Activated CD8-positive, alpha-beta memory T cell treated with anti-CD3 and anti-CD28 coated beads for 4 hours (primary cell): Measurements from ENCODE around the gene PGRMC2.

Experiments
- DNase-seq, 2 donors: peaks; one replicate each; pipeline ENCODE4 v3.0.0-alpha.2; 2020; ENCODE audit warnings: low read depth in 2 of 2

PGRMC2 gene, protein sequence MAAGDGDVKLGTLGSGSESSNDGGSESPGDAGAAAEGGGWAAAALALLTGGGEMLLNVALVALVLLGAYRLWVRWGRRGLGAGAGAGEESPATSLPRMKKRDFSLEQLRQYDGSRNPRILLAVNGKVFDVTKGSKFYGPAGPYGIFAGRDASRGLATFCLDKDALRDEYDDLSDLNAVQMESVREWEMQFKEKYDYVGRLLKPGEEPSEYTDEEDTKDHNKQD

GRCh38 chr4:128287141-128287870 is at the start of gene PGRMC2:
Gene PGRMC2, minus strand, starts transcription at chr4:128287813. Its CDS starts 23 bp downstream, at chr4:128287790.
- DNase-seq = no peak

- DNase-seq = no peak
Measured at GRCh38 chr4:128335541-128335940, 47.9 kb upstream of the PGRMC2 start.

DNA sequence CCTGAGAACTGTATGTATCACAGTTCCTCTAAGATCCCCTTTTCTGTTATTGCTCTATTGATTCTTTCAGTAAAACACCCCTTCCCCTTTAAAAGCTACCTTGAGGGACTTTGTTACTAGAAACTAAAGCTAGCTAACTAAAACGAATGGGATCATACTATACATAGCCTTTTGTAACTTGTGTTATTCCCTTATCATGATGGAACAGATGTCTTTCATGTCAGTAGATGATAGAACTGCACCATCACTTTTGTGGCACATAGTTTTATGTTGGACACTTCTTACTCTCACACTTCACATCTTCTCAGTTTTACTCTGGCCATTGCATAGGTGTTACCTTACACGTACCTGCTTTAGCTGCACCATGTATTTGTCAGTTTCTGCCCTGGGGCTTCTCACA is 46.6 kb upstream of the PGRMC2 start:
- DNase-seq = no peak

GRCh38 chr4:128333309-128334018 is 45.9 kb upstream of the PGRMC2 start:
- no peak for DNase-seq

DNA sequence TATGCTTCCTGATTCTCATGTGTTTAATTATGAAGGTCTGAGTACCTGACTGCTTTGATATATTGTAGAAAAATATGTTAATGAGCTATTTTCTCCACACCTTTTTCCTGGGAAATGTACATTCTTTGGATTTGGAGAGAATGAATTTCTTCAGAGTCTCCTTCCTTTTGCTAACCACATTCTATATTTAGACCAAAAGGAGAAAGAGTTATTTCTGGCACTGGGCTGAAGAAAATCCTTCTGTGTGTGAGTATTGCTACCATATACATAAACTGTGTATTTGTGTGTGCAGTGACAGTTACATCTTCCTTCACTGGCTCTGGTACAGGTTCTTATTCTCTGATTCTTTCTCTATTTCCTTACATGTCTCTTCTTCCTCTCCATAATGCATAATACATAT is 44.5 kb upstream of the PGRMC2 start:
- no peak for DNase-seq

DNA sequence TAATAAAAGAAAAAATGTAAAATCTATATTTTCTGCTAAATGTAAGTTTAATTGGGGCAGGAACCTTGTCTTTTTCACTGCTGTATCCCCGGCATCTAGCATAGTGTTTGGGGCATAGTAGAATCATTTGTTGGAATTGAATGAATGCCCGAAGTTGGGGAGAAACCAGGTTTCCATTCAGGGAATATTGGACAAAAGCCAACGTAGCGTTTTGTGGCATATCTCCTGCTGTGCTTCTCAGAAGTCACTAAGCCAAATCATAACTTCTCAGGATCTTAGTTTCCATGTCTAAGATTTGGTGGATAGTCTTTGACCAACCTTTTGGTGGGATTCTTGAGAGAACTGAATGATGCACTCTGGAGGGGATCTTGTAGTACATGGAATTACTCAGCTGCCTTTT is 42.0 kb upstream of the PGRMC2 start:
- no peak for DNase-seq

- DNase-seq = no peak
Measured at GRCh38 chr4:128328106-128328505, 40.5 kb upstream of the PGRMC2 start.

- no peak for DNase-seq
Measured at GRCh38 chr4:128323401-128323800, 35.8 kb upstream of the PGRMC2 start.

DNA sequence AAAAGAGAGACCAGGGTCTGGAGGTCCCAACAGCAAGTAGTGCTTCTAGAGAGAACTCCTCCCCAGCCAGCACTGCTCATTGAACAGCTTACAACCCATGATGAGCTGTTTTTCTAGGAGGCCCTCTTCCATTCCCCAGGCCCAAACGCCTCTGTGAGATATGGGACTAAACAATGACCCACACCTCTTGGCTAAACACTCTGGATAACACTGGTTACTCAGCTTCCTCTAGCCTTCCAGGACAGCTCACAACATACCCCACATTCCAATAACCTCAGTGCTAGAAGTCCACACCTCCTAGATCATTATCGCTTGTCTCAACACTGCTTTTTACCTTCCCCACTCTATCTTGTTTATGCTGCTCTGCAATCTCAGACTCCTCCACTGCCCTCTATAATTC is 35.4 kb upstream of the PGRMC2 start:
- no peak for DNase-seq

- DNase-seq = no peak
Measured at GRCh38 chr4:128322311-128322710, 34.7 kb upstream of the PGRMC2 start.

DNA sequence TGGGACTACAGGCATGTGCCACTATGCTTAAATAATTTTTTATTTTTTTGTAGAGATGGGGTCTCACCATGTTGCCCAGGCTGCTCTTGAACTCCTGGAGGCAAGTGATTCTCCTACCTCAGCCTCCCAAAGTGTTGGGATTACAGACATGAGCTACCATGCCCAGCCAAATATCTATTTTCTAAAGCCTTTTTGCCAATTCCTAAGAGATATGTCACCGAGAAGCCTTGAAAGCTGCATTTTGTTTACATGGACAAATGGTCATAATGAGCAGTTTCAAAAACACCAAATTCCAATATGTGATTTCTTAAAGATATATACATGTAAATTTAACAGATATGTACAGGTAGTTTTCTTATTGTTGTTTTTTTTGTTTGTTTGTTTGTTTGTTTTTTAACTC is 33.0 kb upstream of the PGRMC2 start:
- DNase-seq = no peak

DNA sequence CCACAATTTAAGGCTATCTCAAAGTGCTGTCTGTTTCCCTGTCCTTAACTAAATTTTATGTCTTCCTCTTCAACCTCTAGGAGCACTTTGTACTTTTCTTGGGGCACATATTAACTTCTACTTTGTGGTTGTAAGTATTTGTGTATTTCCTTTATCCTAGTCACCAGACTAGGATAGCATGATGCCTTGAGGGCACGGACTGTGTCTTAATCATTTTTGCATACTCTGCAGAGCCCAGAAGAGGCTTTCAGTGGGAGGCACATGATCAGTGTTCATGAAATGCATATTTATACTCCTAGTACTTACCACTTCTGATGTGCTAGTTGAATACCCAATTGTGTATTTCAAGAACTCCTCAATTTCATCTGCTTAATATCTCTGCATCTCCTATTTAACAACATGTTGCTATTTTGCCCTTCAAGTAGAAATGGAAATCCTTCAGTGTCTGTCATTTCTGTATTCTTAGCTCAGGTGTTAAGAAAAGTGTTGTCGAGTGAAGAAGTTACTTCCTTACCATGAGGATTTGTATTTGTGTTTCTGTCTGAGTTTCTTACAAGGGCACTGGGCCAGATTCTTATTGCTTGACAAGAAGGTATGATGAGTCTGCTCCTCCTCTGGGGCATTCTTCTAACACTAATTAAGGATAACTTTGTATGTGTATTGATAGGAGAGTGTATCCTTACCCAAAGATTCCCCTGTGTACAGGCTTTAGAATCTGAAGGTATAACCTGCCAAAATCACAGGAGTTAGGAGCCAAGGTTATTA is 28.3 kb upstream of the PGRMC2 start:
- DNase-seq = no peak

- no peak for DNase-seq
Measured at GRCh38 chr4:128311659-128312403, 24.2 kb upstream of the PGRMC2 start.

GRCh38 chr4:128310266-128310697 is 22.7 kb upstream of the PGRMC2 start:
- DNase-seq = no peak

GRCh38 chr4:128309585-128309984 is 22.0 kb upstream of the PGRMC2 start:
- DNase-seq = no peak

DNA sequence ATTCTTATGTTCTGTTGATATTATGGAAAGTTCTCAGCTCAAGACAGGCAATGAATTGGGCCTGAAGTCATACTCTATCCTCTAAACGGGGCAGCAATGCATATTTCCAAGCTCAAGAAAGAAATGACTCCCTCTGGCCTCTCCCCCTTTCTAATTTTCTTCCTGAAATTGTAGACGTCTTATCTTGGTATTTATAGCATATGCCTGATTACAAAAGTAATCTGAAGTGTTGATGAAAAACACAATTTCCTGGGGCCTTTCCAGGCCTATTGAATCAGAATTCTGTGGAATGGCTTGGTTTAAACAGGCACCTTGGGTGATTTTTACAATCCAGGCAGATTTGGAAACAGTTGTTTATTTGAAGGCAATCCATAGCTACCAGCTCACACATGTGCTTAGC is 21.4 kb upstream of the PGRMC2 start:
- no peak for DNase-seq

- no peak for DNase-seq
Measured at GRCh38 chr4:128307123-128307571, 19.5 kb upstream of the PGRMC2 start.

GRCh38 chr4:128305942-128306341 is 18.3 kb upstream of the PGRMC2 start:
- no peak for DNase-seq

GRCh38 chr4:128303986-128304385 is 16.4 kb upstream of the PGRMC2 start:
- no peak for DNase-seq

DNA sequence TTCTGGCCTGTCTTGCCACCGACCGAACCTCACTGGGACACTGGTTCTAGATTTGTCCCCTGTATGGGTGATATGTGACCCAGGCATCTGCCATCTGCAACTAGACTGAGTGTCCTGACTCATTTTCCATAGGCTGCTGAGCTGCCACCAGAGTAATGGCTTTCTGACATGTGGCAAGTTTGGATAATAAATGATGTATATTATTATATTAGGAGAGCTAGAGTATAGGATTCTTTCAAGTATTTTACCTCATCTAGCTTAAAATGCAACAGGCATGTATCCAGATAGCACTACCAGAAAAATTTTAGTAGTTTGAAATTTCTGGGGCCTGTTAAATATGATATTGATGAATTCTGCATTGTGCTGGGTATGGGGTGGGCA is 15.8 kb upstream of the PGRMC2 start:
- no peak for DNase-seq

DNA sequence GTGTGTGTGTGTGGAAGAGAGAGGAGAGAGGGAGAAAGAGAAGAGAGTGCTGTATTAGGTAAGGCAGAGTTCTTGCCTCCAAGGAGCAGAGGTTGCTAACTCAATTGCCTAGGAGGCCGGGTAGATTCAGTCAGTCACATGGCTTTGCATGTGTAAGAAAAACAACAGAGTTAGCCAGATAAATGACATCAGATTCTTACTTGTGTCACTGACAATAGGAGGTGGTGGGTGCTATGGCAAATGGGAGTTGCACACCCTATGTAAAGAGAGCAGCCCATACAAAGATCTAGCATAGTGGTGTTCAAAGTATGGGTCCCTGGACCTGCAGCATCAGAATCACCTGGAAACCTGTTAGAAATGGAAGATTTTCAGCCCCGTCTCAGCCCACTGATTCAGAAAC is 14.4 kb upstream of the PGRMC2 start:
- no peak for DNase-seq
